Dendritic cell treated with granulocyte-macrophage colony-stimulating factor and Interleukin-4, amounts not matched to agents 40 ng/mL and 50 ng/mL, for 4 days (primary cell): ENCODE measurements around the gene SUPT20HL2.
"Not testable (repeated sequence)": the region's sequence is repeated elsewhere in the genome, so short reads cannot be mapped to it uniquely, and the experiment has no call there.

Source experiments
- H3K27ac Mint-ChIP-seq: one replicate; pipeline ENCODE4 v1.8.0; 2022; ENCODE audit warnings: mild to moderate bottlenecking, mixed read lengths
- H3K27me3 Mint-ChIP-seq: one replicate; pipeline ENCODE4 v1.8.0; 2022; ENCODE audit warnings: mild to moderate bottlenecking, mixed read lengths
- H3K36me3 Mint-ChIP-seq: one replicate; pipeline ENCODE4 v1.8.0; 2022; ENCODE audit warnings: low read depth, mixed read lengths
- H3K4me1 Mint-ChIP-seq: one replicate; pipeline ENCODE4 v1.8.0; 2022; ENCODE audit warnings: low read depth, mixed read lengths
- H3K4me3 Mint-ChIP-seq: one replicate; pipeline ENCODE4 v1.8.0; 2022; ENCODE audit warnings: mild to moderate bottlenecking, moderate library complexity, mixed read lengths
- H3K9me3 Mint-ChIP-seq: one replicate; pipeline ENCODE4 v1.8.0; 2022; ENCODE audit warnings: mixed read lengths
- intact Hi-C: fragments of 100-400 bp; cut with micrococcal nuclease; formaldehyde crosslinking; loops from one replicate; pipeline ENCODE4 v1.15.0; 2022

The SUPT20HL2 gene

GRCh38 chrX:24314019-24314635 lies at the start of gene SUPT20HL2:
SUPT20HL2 (minus strand) TSS chrX:24314069; CDS start chrX:24313315, 754 bp downstream.
- Mint-ChIP-seq H3K36me3 (no peaks in the 10 kb centered on the region), H3K27ac (no peak within 1 kb of the TSS), H3K4me3 (no peak within 1 kb of the TSS), H3K27me3 (peaks cover 2% of the 10 kb centered on the region), H3K4me1 (no peaks in the 10 kb centered on the region), H3K9me3 (no peaks in the 10 kb centered on the region)
- intact Hi-C loops: no loop called here

GRCh38 chrX:24362089-24362745 lies 48.3 kb upstream of the SUPT20HL2 start:
- H3K4me3 Mint-ChIP-seq, intact Hi-C loops: not testable (repeated sequence)

GRCh38 chrX:24360272-24360671 lies 46.4 kb upstream of the SUPT20HL2 start, which contains the start of gene SUPT20HL1:
SUPT20HL1 (plus strand) TSS chrX:24360639; CDS start chrX:24362761, 2,122 bp downstream.
- no peak within 1 kb of the TSS for H3K27ac Mint-ChIP-seq
- no peaks in the 10 kb centered on the region for H3K36me3 Mint-ChIP-seq
- intact Hi-C loops: no loop called here
- H3K4me1 Mint-ChIP-seq: no peaks in the 10 kb centered on the region
- no peak within 1 kb of the TSS for H3K4me3 Mint-ChIP-seq
- H3K9me3 Mint-ChIP-seq: no peaks in the 10 kb centered on the region
- no peaks in the 10 kb centered on the region for H3K27me3 Mint-ChIP-seq

More at GRCh38 chrX:24362089-24362745, 48.3 kb upstream of the SUPT20HL2 start:
- not testable (repeated sequence) for H3K4me1 Mint-ChIP-seq, H3K36me3 Mint-ChIP-seq, H3K27ac Mint-ChIP-seq, H3K9me3 Mint-ChIP-seq, H3K27me3 Mint-ChIP-seq

- H3K9me3 Mint-ChIP-seq: no peaks in the 10 kb centered on the region
- H3K27me3 Mint-ChIP-seq: no peaks in the 10 kb centered on the region
- intact Hi-C loops: no loop called here
- H3K4me1 Mint-ChIP-seq: no peaks in the 10 kb centered on the region
- no peak overlapping the region for H3K4me3 Mint-ChIP-seq
- H3K27ac Mint-ChIP-seq: no peak overlapping the region
- H3K36me3 Mint-ChIP-seq: no peaks in the 10 kb centered on the region
Measured at GRCh38 chrX:24357106-24357505, 43.2 kb upstream of the SUPT20HL2 start.

GRCh38 chrX:24355095-24355494 lies 41.2 kb upstream of the SUPT20HL2 start:
- no peak overlapping the region for H3K4me3 Mint-ChIP-seq
- no peaks in the 10 kb centered on the region for H3K9me3 Mint-ChIP-seq
- no peaks in the 10 kb centered on the region for H3K27me3 Mint-ChIP-seq
- H3K27ac Mint-ChIP-seq: no peak overlapping the region
- intact Hi-C loops: no loop called here
- H3K36me3 Mint-ChIP-seq: no peaks in the 10 kb centered on the region
- H3K4me1 Mint-ChIP-seq: no peaks in the 10 kb centered on the region

GRCh38 chrX:24350217-24350616 lies 36.3 kb upstream of the SUPT20HL2 start:
- intact Hi-C loops: no loop called here
- no peaks in the 10 kb centered on the region for H3K4me1 Mint-ChIP-seq
- no peak overlapping the region for H3K27ac Mint-ChIP-seq
- no peak overlapping the region for H3K4me3 Mint-ChIP-seq
- no peaks in the 10 kb centered on the region for H3K27me3 Mint-ChIP-seq
- no peaks in the 10 kb centered on the region for H3K9me3 Mint-ChIP-seq
- no peaks in the 10 kb centered on the region for H3K36me3 Mint-ChIP-seq

- H3K4me3 Mint-ChIP-seq: no peak overlapping the region
- H3K27me3 Mint-ChIP-seq: peaks cover 2% of the 10 kb centered on the region
- intact Hi-C loops: no loop called here
- H3K9me3 Mint-ChIP-seq: no peaks in the 10 kb centered on the region
- no peak overlapping the region for H3K27ac Mint-ChIP-seq
- H3K36me3 Mint-ChIP-seq: no peaks in the 10 kb centered on the region
- H3K4me1 Mint-ChIP-seq: no peaks in the 10 kb centered on the region
Measured at GRCh38 chrX:24347881-24348280, 34.0 kb upstream of the SUPT20HL2 start.

- Mint-ChIP-seq H3K4me1 (no peaks in the 10 kb centered on the region), H3K4me3 (no peak overlapping the region), H3K27me3 (peaks cover 14% of the 10 kb centered on the region), H3K9me3 (no peaks in the 10 kb centered on the region), H3K36me3 (no peaks in the 10 kb centered on the region), H3K27ac (no peak overlapping the region)
- intact Hi-C loops: no loop called here
Measured at GRCh38 chrX:24343719-24344118, 29.9 kb upstream of the SUPT20HL2 start.

- Mint-ChIP-seq H3K4me3 (no peak overlapping the region), H3K4me1 (no peaks in the 10 kb centered on the region), H3K27me3 (peaks cover 14% of the 10 kb centered on the region), H3K9me3 (no peaks in the 10 kb centered on the region), H3K36me3 (no peaks in the 10 kb centered on the region), H3K27ac (no peak overlapping the region)
- intact Hi-C loops: no loop called here
Measured at GRCh38 chrX:24341795-24342194, 27.9 kb upstream of the SUPT20HL2 start.

- H3K4me1 Mint-ChIP-seq: no peaks in the 10 kb centered on the region
- no peak overlapping the region for H3K4me3 Mint-ChIP-seq
- intact Hi-C loops: no loop called here
- H3K27ac Mint-ChIP-seq: no peak overlapping the region
- H3K36me3 Mint-ChIP-seq: no peaks in the 10 kb centered on the region
- peaks cover 14% of the 10 kb centered on the region for H3K27me3 Mint-ChIP-seq
- no peaks in the 10 kb centered on the region for H3K9me3 Mint-ChIP-seq
Measured at GRCh38 chrX:24340501-24340900, 26.6 kb upstream of the SUPT20HL2 start.

GRCh38 chrX:24339911-24340310 lies 26.0 kb upstream of the SUPT20HL2 start:
- H3K9me3 Mint-ChIP-seq: no peaks in the 10 kb centered on the region
- intact Hi-C loops: no loop called here
- no peaks in the 10 kb centered on the region for H3K4me1 Mint-ChIP-seq
- no peak overlapping the region for H3K27ac Mint-ChIP-seq
- no peaks in the 10 kb centered on the region for H3K36me3 Mint-ChIP-seq
- H3K4me3 Mint-ChIP-seq: no peak overlapping the region
- peaks cover 14% of the 10 kb centered on the region for H3K27me3 Mint-ChIP-seq

- Mint-ChIP-seq H3K36me3 (no peaks in the 10 kb centered on the region), H3K9me3 (peaks cover 6% of the 10 kb centered on the region), H3K4me1 (no peaks in the 10 kb centered on the region), H3K4me3 (no peak overlapping the region), H3K27ac (no peak overlapping the region), H3K27me3 (peaks cover 6% of the 10 kb centered on the region)
- intact Hi-C loops: no loop called here
Measured at GRCh38 chrX:24335871-24336270, 22.0 kb upstream of the SUPT20HL2 start.

GRCh38 chrX:24334461-24334860 lies 20.6 kb upstream of the SUPT20HL2 start:
- Mint-ChIP-seq H3K27me3 (peaks cover 4% of the 10 kb centered on the region), H3K27ac (no peak overlapping the region), H3K4me3 (no peak overlapping the region), H3K9me3 (peaks cover 6% of the 10 kb centered on the region), H3K36me3 (no peaks in the 10 kb centered on the region), H3K4me1 (no peaks in the 10 kb centered on the region)
- intact Hi-C loops: no loop called here

- intact Hi-C loops: no loop called here
- Mint-ChIP-seq H3K36me3 (no peaks in the 10 kb centered on the region), H3K27me3 (peaks cover 4% of the 10 kb centered on the region), H3K4me3 (no peak overlapping the region), H3K4me1 (no peaks in the 10 kb centered on the region), H3K27ac (no peak overlapping the region), H3K9me3 (peaks cover 6% of the 10 kb centered on the region)
Measured at GRCh38 chrX:24333371-24333770, 19.5 kb upstream of the SUPT20HL2 start.

- Mint-ChIP-seq H3K4me1 (no peaks in the 10 kb centered on the region), H3K27me3 (peaks cover 4% of the 10 kb centered on the region), H3K27ac (no peak overlapping the region), H3K4me3 (no peak overlapping the region), H3K9me3 (peaks cover 6% of the 10 kb centered on the region), H3K36me3 (no peaks in the 10 kb centered on the region)
- intact Hi-C loops: no loop called here
Measured at GRCh38 chrX:24332878-24333277, 19.0 kb upstream of the SUPT20HL2 start.
